Liver (tissue), 9 donors: ENCODE results near the gene LRRC30. TPM values are rescaled to one million over a fixed set of nuclear protein-coding genes. Genes with fewer than 3 reads are reported as not detected.

Experiments
- DNase-seq: peaks from one replicate; pipeline ENCODE4 v3.0.0-alpha.2; 2017; ENCODE audit warnings: low spot score
- H3K27ac ChIP-seq, 2 donors: one replicate each; pipeline ENCODE4 v1.7.0; 2013; ENCODE audit warnings: inconsistent platforms in 2 of 2, low read length in 2 of 2, control low read depth in 1 of 2, low read depth in 1 of 2, mild to moderate bottlenecking in 1 of 2
- H3K27me3 ChIP-seq, 4 donors: one replicate each; pipeline versions ENCODE4 v1.6.1 to v1.7.0; 2013; ENCODE audit warnings: low read length in 3 of 4, inconsistent platforms in 1 of 4, mild to moderate bottlenecking in 1 of 4, moderate library complexity in 1 of 4; ENCODE audit not compliant: control insufficient read depth in 4 of 4, insufficient read depth in 4 of 4
- H3K36me3 ChIP-seq, 4 donors: one replicate each; pipeline versions ENCODE4 v1.6.1 to v1.7.0; 2013; ENCODE audit warnings: low read length in 3 of 4, mild to moderate bottlenecking in 3 of 4, low read depth in 1 of 4, moderate library complexity in 1 of 4; ENCODE audit not compliant: control insufficient read depth in 4 of 4, insufficient read depth in 3 of 4
- H3K4me1 ChIP-seq, 4 donors: one replicate each; pipeline versions ENCODE4 v1.6.1 to v1.7.0; 2013; ENCODE audit warnings: low read length in 3 of 4, mild to moderate bottlenecking in 3 of 4, moderate library complexity in 1 of 4; ENCODE audit not compliant: control insufficient read depth in 4 of 4, insufficient read depth in 4 of 4
- H3K4me3 ChIP-seq, 3 donors: one replicate each; pipeline versions ENCODE4 v1.6.1 to v1.7.0; 2013; ENCODE audit warnings: low read length in 3 of 3, control low read depth in 1 of 3, low read depth in 1 of 3, mild to moderate bottlenecking in 1 of 3
- H3K9ac ChIP-seq, 2 donors: one replicate each; pipeline ENCODE4 v1.7.0; 2013; ENCODE audit warnings: low read length in 2 of 2, mild to moderate bottlenecking in 2 of 2, moderate library complexity in 2 of 2, control low read depth in 1 of 2, low read depth in 1 of 2
- H3K9me3 ChIP-seq, 4 donors: one replicate each; pipeline versions ENCODE4 v1.6.1 to v1.7.0; 2013; ENCODE audit warnings: low read length in 3 of 4; ENCODE audit not compliant: control insufficient read depth in 4 of 4
- CTCF ChIP-seq: fragments of 150-350 bp; IDR thresholded peaks from 2 replicates; pipeline ENCODE4 v1.5.1; 2017; ENCODE audit warnings: improper control_type of control experiment, low read depth, low read length; ENCODE audit not compliant: missing input control
- EGR1 ChIP-seq, 2 donors: IDR thresholded peaks; 2 replicates each; pipeline ENCODE4 v1.6.1; 2016 to 2018; ENCODE audit warnings: antibody characterized with exemption in 2 of 2, low read depth in 2 of 2
- FOXA1 ChIP-seq: IDR thresholded peaks from 2 replicates; pipeline ENCODE4 v1.6.1; 2016; ENCODE audit warnings: antibody characterized with exemption
- FOXA2 ChIP-seq: IDR thresholded peaks from 2 replicates; pipeline ENCODE4 v1.6.1; 2016; ENCODE audit warnings: antibody characterized with exemption
- GABPA ChIP-seq, 2 donors: IDR thresholded peaks in 1 of 2; conservative IDR thresholded peaks in 1 of 2; 2 replicates each; pipeline ENCODE4 v1.6.1; 2016; ENCODE audit warnings: antibody characterized with exemption in 2 of 2, mild to moderate bottlenecking in 1 of 2, moderate library complexity in 1 of 2
- HNF4A ChIP-seq, 2 donors: conservative IDR thresholded peaks; 2 replicates each; pipeline ENCODE4 v1.6.1; 2016; ENCODE audit warnings: antibody characterized with exemption in 2 of 2, mild to moderate bottlenecking in 2 of 2
- HNF4G ChIP-seq: IDR thresholded peaks from 2 replicates; pipeline ENCODE4 v1.6.1; 2016; ENCODE audit warnings: antibody characterized with exemption
- JUND ChIP-seq, 2 donors: IDR thresholded peaks; 2 replicates each; pipeline ENCODE4 v1.6.1; 2016; ENCODE audit warnings: antibody characterized with exemption in 2 of 2
- MAX ChIP-seq: IDR thresholded peaks from 2 replicates; pipeline ENCODE4 v1.6.1; 2016; ENCODE audit warnings: antibody characterized with exemption
- NR2F2 ChIP-seq: IDR thresholded peaks from 2 replicates; pipeline ENCODE4 v1.6.1; 2016; ENCODE audit warnings: antibody characterized with exemption
- TAF1 ChIP-seq: conservative IDR thresholded peaks from 2 replicates; pipeline ENCODE4 v1.6.1; 2016; ENCODE audit warnings: antibody characterized with exemption, mild to moderate bottlenecking
- YY1 ChIP-seq: IDR thresholded peaks from 2 replicates; pipeline ENCODE4 v1.6.1; 2016; ENCODE audit warnings: antibody characterized with exemption, mild to moderate bottlenecking
- WGBS: extraction: QIAGEN DNeasy Blood & Tissue Kit; methylation state at CpG from one replicate; pipeline ENCODE4 v1.1.7; 2013; 5-methylcytosine and 5-hydroxymethylcytosine counted together
- polyA plus RNA-seq, 2 donors: library from polyadenylated mRNA; stranded (reverse) in 1 of 2; unstranded in 1 of 2; fragments of 200-250 nt in 1 of 2; fragments of >200 nt in 1 of 2; fragmentation: Nextera tagmentation in 1 of 2; extraction: Ambion mirVana in 1 of 2; gene quantifications; one replicate each; pipeline versions ENCODE4 v1.2.1 to v1.2.3, GENCODE V29; 2013 to 2015
- total RNA-seq, 2 donors: library from RNA; depleted of rRNA; stranded (reverse); fragments of >200 nt; gene quantifications; one replicate each; pipeline ENCODE4 v1.2.3, GENCODE V29; 2014
- donor health status: healthy.
- donor health status: healthy.
- donor health status: healthy.
- donor health status: healthy.
- donor health status: healthy.

Gene LRRC30
- total and polyA plus RNA-seq, 4 donors, result not detected

GRCh38 chr18:7242926-7243325 lies 12.0 kb downstream of the LRRC30 start:
- WGBS, result 93% methylated on average over 4 of the region's 4 CpGs
- H3K36me3 ChIP-seq, result no peaks in the 10 kb centered on the region
- H3K9me3 ChIP-seq, result no peaks in the 10 kb centered on the region
- H3K4me3 ChIP-seq, result no peak overlapping the region
- H3K4me1 ChIP-seq, result no peaks in the 10 kb centered on the region
- no peak overlapping the region for H3K27ac ChIP-seq
- no peak for DNase-seq
- no peak overlapping the region for H3K9ac ChIP-seq
- TF ChIP-seq HNF4A (conservative IDR thresholded peaks at IDR 0.05) (no peak), JUND (IDR thresholded peaks at IDR 0.05) (no peak), HNF4G (no peak)
- H3K27me3 ChIP-seq, result no peaks in the 10 kb centered on the region

- TF ChIP-seq CTCF (no peak), TAF1 (no peak)
- DNase-seq, result no peak
- Histone ChIP-seq H3K27me3 (no peaks in the 10 kb centered on the region), H3K36me3 (no peaks in the 10 kb centered on the region), H3K27ac (no peak overlapping the region), H3K4me3 (no peak overlapping the region), H3K4me1 (peaks cover 0 to 1% (median 0%) of the 10 kb centered on the region in 4 donors), H3K9me3 (no peaks in the 10 kb centered on the region), H3K9ac (no peak overlapping the region)
- 83% methylated on average over 6 of the region's 6 CpGs for WGBS
Measured at GRCh38 chr18:7248877-7249276, 18.0 kb downstream of the LRRC30 start.

GRCh38 chr18:7254163-7254562 lies 23.3 kb downstream of the LRRC30 start:
- WGBS, result 89% methylated on average over 5 of the region's 5 CpGs
- no peaks in the 10 kb centered on the region for H3K9me3 ChIP-seq

More at GRCh38 chr18:7254163-7254562, 23.3 kb downstream of the LRRC30 start:
- Histone ChIP-seq H3K36me3 (no peaks in the 10 kb centered on the region), H3K27ac (no peak overlapping the region), H3K4me3 (no peak overlapping the region), H3K27me3 (peaks cover 0 to 4% (median 0%) of the 10 kb centered on the region in 4 donors), H3K4me1 (peaks cover 0 to 1% (median 0%) of the 10 kb centered on the region in 4 donors), H3K9ac (no peak overlapping the region)
- no peak for TF ChIP-seq MAX
- no peak for TF ChIP-seq NR2F2
- no peak for TF ChIP-seq CTCF
- no peak for TF ChIP-seq FOXA2
- no peak for TF ChIP-seq YY1
- no peak for TF ChIP-seq FOXA1
- TF ChIP-seq GABPA (IDR thresholded peaks at IDR 0.05 in 1 of 2, conservative IDR thresholded peaks at IDR 0.05 in 1 of 2), result no peak
- no peak for TF ChIP-seq EGR1 (IDR thresholded peaks at IDR 0.05; ENCODE audit: low read depth in 2 of 2)
- no peak for TF ChIP-seq HNF4G
- no peak for TF ChIP-seq JUND (IDR thresholded peaks at IDR 0.05)
- DNase-seq, result no peak
